Common myeloid progenitor, CD34-positive (primary cell): ENCODE measurements around the gene ZC3H12A.

Source experiments
- CTCF ChIA-PET: fragments of 350-600 bp; sonication (Branson Sonifier 250); formaldehyde crosslinking; loops from one replicate; lab custom pipeline; 2021; ENCODE audit warnings: antibody characterized with exemption; lab: Charles Lee
- POLR2A ChIA-PET: fragments of 350-600 bp; sonication (Branson Sonifier 250); formaldehyde crosslinking; loops from one replicate; lab custom pipeline; 2021; ENCODE audit warnings: antibody characterized with exemption; lab: Charles Lee
- DNase-seq, 3 donors: peaks; one replicate each; pipeline versions ENCODE4 v3.0.0 to v3.0.0-alpha.2; 2013
- H3K27ac ChIP-seq, 2 experiments: 1 replicate in 1 of 2; 2 replicates in 1 of 2; pipeline ENCODE4 v1.7.0; 2013; ENCODE audit warnings: inconsistent platforms in 2 of 2, low read length in 2 of 2, mild to moderate bottlenecking in 2 of 2, low read depth in 1 of 2, moderate library complexity in 1 of 2; ENCODE audit not compliant: severe bottlenecking in 2 of 2, insufficient read depth in 1 of 2, poor library complexity in 1 of 2
- H3K27me3 ChIP-seq, 5 experiments: replicated peaks in 2 of 5; 1 replicate in 3 of 5; 2 replicates in 2 of 5; pipeline versions ENCODE4 v1.6.1 to v1.7.0; 2013; ENCODE audit warnings: low read length in 4 of 5, mild to moderate bottlenecking in 2 of 5, moderate library complexity in 2 of 5, inconsistent platforms in 1 of 5; ENCODE audit not compliant: insufficient read depth in 5 of 5, control insufficient read depth in 4 of 5
- H3K36me3 ChIP-seq, 4 experiments: 1 replicate in 2 of 4; 2 replicates in 2 of 4; pipeline versions ENCODE4 v1.6.1 to v1.7.0; 2013; ENCODE audit warnings: low read length in 3 of 4, control low read depth in 1 of 4, mild to moderate bottlenecking in 1 of 4; ENCODE audit not compliant: control insufficient read depth in 4 of 4, insufficient read depth in 4 of 4
- H3K4me1 ChIP-seq, 4 experiments: 1 replicate in 3 of 4; 2 replicates in 1 of 4; pipeline versions ENCODE4 v1.6.1 to v1.7.1; 2013; ENCODE audit warnings: low read length in 3 of 4, mild to moderate bottlenecking in 3 of 4, control low read depth in 1 of 4, inconsistent platforms in 1 of 4, moderate library complexity in 1 of 4; ENCODE audit not compliant: control insufficient read depth in 4 of 4, insufficient read depth in 4 of 4; ENCODE audit errors: control extremely low read depth in 1 of 4
- H3K4me3 ChIP-seq, 7 experiments: 1 replicate in 4 of 7; 2 replicates in 3 of 7; pipeline versions ENCODE4 v1.5.1 to v1.7.0; 2013; ENCODE audit warnings: mild to moderate bottlenecking in 7 of 7, low read length in 6 of 7, moderate library complexity in 6 of 7, inconsistent platforms in 2 of 7, low read depth in 2 of 7, control low read depth in 1 of 7; ENCODE audit not compliant: insufficient read depth in 4 of 7, control insufficient read depth in 1 of 7; ENCODE audit errors: extremely low read depth in 1 of 7
- H3K9me3 ChIP-seq, 5 experiments: 1 replicate in 4 of 5; 2 replicates in 1 of 5; pipeline versions ENCODE4 v1.6.1 to v1.7.1; 2013; ENCODE audit warnings: low read length in 4 of 5, mild to moderate bottlenecking in 2 of 5, inconsistent platforms in 1 of 5, low read depth in 1 of 5, moderate library complexity in 1 of 5; ENCODE audit not compliant: control insufficient read depth in 4 of 5, insufficient read depth in 2 of 5; ENCODE audit errors: control extremely low read depth in 1 of 5
- WGBS: methylation state at CpG from one replicate; pipeline ENCODE4 v1.1.5; 2013; ENCODE audit not compliant: insufficient coverage; 5-methylcytosine and 5-hydroxymethylcytosine counted together

ZC3H12A gene

GRCh38 chr1:37434292-37435225 lies 39.8 kb upstream of the ZC3H12A start:
- peak; percentile 49 to 71 (median 67) for DNase-seq
- CTCF ChIA-PET, result interaction anchor here (0.5 to 2.1 kb wide), 8 partner anchors 10 to 858 kb away, joined by 3 to 16 read pairs (median 4); no protein-coding TSS in a partner anchor
- 25% methylated on average over 8 of the region's 16 CpGs for WGBS
- Histone ChIP-seq H3K27ac (no peak overlapping the region), H3K4me3 (no peak overlapping the region), H3K36me3 (no peaks in the 10 kb centered on the region), H3K27me3 (peaks cover 2 to 13% (median 6%) of the 10 kb centered on the region in 5 experiments), H3K9me3 (no peaks in the 10 kb centered on the region), H3K4me1 (no peaks in the 10 kb centered on the region)
- POLR2A ChIA-PET, result no interaction called here

- 100% methylated on average over 1 of the region's 2 CpGs for WGBS
- H3K4me1 ChIP-seq, result no peaks in the 10 kb centered on the region
Measured at GRCh38 chr1:37437087-37437486, 37.3 kb upstream of the ZC3H12A start.

GRCh38 chr1:37438037-37438868 lies 36.1 kb upstream of the ZC3H12A start:
- no peak overlapping the region for H3K27ac ChIP-seq
- ChIA-PET POLR2A (no interaction called here), CTCF (interaction anchor here (2.2 kb wide), 1 partner anchor 49 kb away, joined by 7 read pairs; no protein-coding TSS in a partner anchor)
- DNase-seq, result no peak
- 88% methylated on average over 3 of the region's 6 CpGs for WGBS
- H3K27me3 ChIP-seq, result peaks cover 0 to 2% (median 0%) of the 10 kb centered on the region in 5 experiments
- no peak overlapping the region for H3K4me3 ChIP-seq
- no peaks in the 10 kb centered on the region for H3K36me3 ChIP-seq
- H3K9me3 ChIP-seq, result no peaks in the 10 kb centered on the region
- H3K4me1 ChIP-seq, result no peaks in the 10 kb centered on the region

More at GRCh38 chr1:37437087-37437486, 37.3 kb upstream of the ZC3H12A start:
- Histone ChIP-seq H3K4me3 (no peak overlapping the region), H3K27ac (no peak overlapping the region), H3K27me3 (peaks cover 0 to 2% (median 0%) of the 10 kb centered on the region in 5 experiments), H3K36me3 (no peaks in the 10 kb centered on the region), H3K9me3 (no peaks in the 10 kb centered on the region)
- no peak for DNase-seq
- ChIA-PET CTCF (interaction anchor here (1.2 to 1.3 kb wide), 2 partner anchors 13 to 861 kb away, joined by 4 read pairs; no protein-coding TSS in a partner anchor), POLR2A (interaction anchor here (1.0 kb wide), 1 partner anchor 43 kb away, joined by 3 read pairs; no protein-coding TSS in a partner anchor)

- H3K27me3 ChIP-seq, result no peaks in the 10 kb centered on the region
- ChIA-PET POLR2A (no interaction called here), CTCF (interaction anchor here (1.1 to 2.2 kb wide), 4 partner anchors 12 to 830 kb away, joined by 3 to 7 read pairs (median 4); no protein-coding TSS in a partner anchor)
Measured at GRCh38 chr1:37438869-37439343, 35.5 kb upstream of the ZC3H12A start.

GRCh38 chr1:37439349-37439995 lies 34.9 kb upstream of the ZC3H12A start:
- DNase-seq, result no peak
- CTCF ChIA-PET, result interaction anchor here (1.1 to 2.2 kb wide), 4 partner anchors 11 to 831 kb away, joined by 3 to 7 read pairs (median 4); no protein-coding TSS in a partner anchor

More at GRCh38 chr1:37438869-37439343, 35.5 kb upstream of the ZC3H12A start:
- no peak for DNase-seq
- H3K27ac ChIP-seq, result no peak overlapping the region
- H3K4me3 ChIP-seq, result no peak overlapping the region
- 50% methylated on average over 3 of the region's 4 CpGs for WGBS
- H3K4me1 ChIP-seq, result no peaks in the 10 kb centered on the region
- no peaks in the 10 kb centered on the region for H3K36me3 ChIP-seq
- H3K9me3 ChIP-seq, result no peaks in the 10 kb centered on the region

GRCh38 chr1:37441490-37441889 lies 32.9 kb upstream of the ZC3H12A start:
- no peak overlapping the region for H3K27ac ChIP-seq
- WGBS, result 91% methylated on average over 7 of the region's 10 CpGs
- H3K27me3 ChIP-seq, result no peaks in the 10 kb centered on the region
- no peaks in the 10 kb centered on the region for H3K36me3 ChIP-seq
- ChIA-PET POLR2A (no interaction called here), CTCF (no interaction called here)
- DNase-seq, result no peak
- H3K9me3 ChIP-seq, result no peaks in the 10 kb centered on the region
- H3K4me1 ChIP-seq, result no peaks in the 10 kb centered on the region
- no peak overlapping the region for H3K4me3 ChIP-seq

More at GRCh38 chr1:37439349-37439995, 34.9 kb upstream of the ZC3H12A start:
- Histone ChIP-seq H3K9me3 (no peaks in the 10 kb centered on the region), H3K27ac (no peak overlapping the region), H3K36me3 (no peaks in the 10 kb centered on the region), H3K4me1 (no peaks in the 10 kb centered on the region), H3K4me3 (no peak overlapping the region), H3K27me3 (no peaks in the 10 kb centered on the region)
- no CpG with 5 or more reads among the region's 2 CpGs for WGBS
- POLR2A ChIA-PET, result no interaction called here
